Measurements from ENCODE around the gene FCRLB. TPM values are rescaled to one million over a fixed set of nuclear protein-coding genes. Genes with fewer than 3 reads are reported as not detected.

The FCRLB gene
- total and polyA plus RNA-seq, 3 donors from 2014 or later = 0.53 to 0.68 (median 0.63) TPM

DNA sequence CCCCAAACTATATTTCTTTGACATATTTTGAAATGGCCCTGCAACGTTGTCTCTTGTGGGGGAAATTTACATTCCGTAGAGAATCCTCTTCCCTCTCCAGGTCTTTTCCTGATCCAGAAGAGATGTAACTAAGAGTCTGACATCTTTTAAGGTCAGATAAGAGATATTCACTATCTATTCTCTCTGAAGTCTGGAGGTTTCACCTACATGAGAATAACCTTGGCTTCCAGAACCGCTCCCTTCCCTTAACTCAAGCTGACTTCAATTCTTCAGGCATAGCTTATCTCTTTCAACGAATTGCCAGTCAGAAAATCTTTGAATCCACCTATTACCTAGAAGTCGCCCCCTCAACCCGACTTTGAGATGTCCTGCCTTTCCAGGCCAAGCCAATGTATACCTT, 9.9 kb downstream of the FCRLB start:
- no peak for DNase-seq
- H3K9me3 ChIP-seq = no peaks in the 10 kb centered on the region
- no peaks in the 10 kb centered on the region for H3K27me3 ChIP-seq
- peaks cover under 1% of the 10 kb centered on the region for H3K4me1 ChIP-seq
- TF ChIP-seq, protein P1, sequence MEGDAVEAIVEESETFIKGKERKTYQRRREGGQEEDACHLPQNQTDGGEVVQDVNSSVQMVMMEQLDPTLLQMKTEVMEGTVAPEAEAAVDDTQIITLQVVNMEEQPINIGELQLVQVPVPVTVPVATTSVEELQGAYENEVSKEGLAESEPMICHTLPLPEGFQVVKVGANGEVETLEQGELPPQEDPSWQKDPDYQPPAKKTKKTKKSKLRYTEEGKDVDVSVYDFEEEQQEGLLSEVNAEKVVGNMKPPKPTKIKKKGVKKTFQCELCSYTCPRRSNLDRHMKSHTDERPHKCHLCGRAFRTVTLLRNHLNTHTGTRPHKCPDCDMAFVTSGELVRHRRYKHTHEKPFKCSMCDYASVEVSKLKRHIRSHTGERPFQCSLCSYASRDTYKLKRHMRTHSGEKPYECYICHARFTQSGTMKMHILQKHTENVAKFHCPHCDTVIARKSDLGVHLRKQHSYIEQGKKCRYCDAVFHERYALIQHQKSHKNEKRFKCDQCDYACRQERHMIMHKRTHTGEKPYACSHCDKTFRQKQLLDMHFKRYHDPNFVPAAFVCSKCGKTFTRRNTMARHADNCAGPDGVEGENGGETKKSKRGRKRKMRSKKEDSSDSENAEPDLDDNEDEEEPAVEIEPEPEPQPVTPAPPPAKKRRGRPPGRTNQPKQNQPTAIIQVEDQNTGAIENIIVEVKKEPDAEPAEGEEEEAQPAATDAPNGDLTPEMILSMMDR (IDR thresholded peaks at IDR 0.05) = no peak
- TF ChIP-seq POLR2A (IDR thresholded peaks at IDR 0.05) = no peak
- H3K27ac ChIP-seq = no peak overlapping the region
- no peak overlapping the region for H3K4me3 ChIP-seq
- intact Hi-C loops (cut with DNase I; ENCODE audit: low total_unique reads) = no loop called here
- no peaks in the 10 kb centered on the region for H3K36me3 ChIP-seq (ENCODE audit: low read depth, missing control alignments)
- 77 to 84% methylated on average over 6 of the region's 6 CpGs for WGBS, 2 donors

DNA sequence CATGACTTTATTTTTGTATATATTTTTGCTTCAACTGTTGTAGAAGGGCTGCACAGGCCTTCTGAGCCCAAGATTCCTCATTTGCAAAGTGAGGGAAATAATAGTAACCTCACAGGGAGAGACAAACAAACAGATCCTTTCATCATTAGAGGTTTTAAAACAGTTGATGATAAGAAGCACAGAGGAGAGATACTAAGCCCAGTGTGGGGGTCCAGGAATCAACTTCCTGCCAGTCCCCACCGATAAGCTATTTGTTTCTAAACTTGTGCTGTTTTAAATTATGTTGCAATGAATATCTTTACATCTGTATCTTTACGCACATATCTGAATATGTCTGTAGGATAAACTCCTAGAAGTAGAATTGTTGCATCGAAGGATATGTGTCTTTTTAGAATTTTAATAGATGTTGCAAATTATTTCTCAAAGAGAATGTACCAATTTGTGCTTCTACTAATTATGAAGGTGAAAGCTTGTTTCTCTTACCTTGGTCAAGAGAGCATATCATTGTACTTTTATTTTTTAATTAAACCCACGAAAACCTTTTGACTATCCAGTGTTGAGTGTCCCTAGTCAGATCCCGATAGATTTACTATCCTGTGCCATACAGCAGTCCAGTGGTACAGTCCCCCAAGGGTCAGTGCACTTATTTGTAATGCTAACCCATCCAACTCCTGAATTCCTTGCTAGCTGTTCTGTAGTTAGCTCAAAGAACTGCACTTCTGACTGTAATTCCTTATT, 10.8 kb downstream of the FCRLB start:
- intact Hi-C loops (cut with DNase I; ENCODE audit: low total_unique reads) = no loop called here
- no peak overlapping the region for H3K27ac ChIP-seq

DNA sequence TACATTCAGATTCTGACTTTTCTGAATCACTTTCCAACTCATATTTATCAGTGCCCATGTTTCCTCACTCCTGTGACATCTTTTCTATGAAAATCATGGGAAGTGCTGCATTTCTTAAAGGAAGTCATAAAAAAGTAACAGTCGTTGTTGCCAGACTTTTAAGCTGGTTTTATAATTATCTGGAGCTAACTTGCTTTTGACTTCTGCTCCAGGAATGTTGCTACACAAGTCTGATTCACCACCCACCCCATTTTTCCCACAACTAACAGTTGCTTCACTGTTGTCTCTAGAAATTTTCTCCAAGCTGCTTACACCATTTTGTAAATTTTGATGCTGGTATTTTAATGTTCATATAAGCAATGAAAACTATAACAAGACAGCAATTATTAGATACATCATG, 12.2 kb downstream of the FCRLB start:
- no peak for TF ChIP-seq POLR2A (IDR thresholded peaks at IDR 0.05)
- TF ChIP-seq, protein P1 (IDR thresholded peaks at IDR 0.05) = no peak
- Histone ChIP-seq H3K36me3 (ENCODE audit: low read depth, missing control alignments) (no peaks in the 10 kb centered on the region), H3K27ac (no peak overlapping the region), H3K9me3 (no peaks in the 10 kb centered on the region), H3K4me1 (no peaks in the 10 kb centered on the region), H3K27me3 (no peaks in the 10 kb centered on the region), H3K4me3 (no peak overlapping the region)
- no peak for DNase-seq
- intact Hi-C loops (cut with DNase I; ENCODE audit: low total_unique reads) = no loop called here
- 39 to 47% methylated on average over 1 of the region's 1 CpG for WGBS, 2 donors

More for the DNA sequence above, 10.8 kb downstream of the FCRLB start:
- Histone ChIP-seq H3K9me3 (no peaks in the 10 kb centered on the region), H3K27me3 (no peaks in the 10 kb centered on the region), H3K36me3 (ENCODE audit: low read depth, missing control alignments) (no peaks in the 10 kb centered on the region), H3K4me1 (no peaks in the 10 kb centered on the region), H3K4me3 (no peak overlapping the region)
- TF ChIP-seq, protein P1 (IDR thresholded peaks at IDR 0.05) = no peak
- TF ChIP-seq POLR2A (IDR thresholded peaks at IDR 0.05) = no peak
- no peak for DNase-seq
- 65 to 73% methylated on average over 5 of the region's 5 CpGs for WGBS, 2 donors

DNA sequence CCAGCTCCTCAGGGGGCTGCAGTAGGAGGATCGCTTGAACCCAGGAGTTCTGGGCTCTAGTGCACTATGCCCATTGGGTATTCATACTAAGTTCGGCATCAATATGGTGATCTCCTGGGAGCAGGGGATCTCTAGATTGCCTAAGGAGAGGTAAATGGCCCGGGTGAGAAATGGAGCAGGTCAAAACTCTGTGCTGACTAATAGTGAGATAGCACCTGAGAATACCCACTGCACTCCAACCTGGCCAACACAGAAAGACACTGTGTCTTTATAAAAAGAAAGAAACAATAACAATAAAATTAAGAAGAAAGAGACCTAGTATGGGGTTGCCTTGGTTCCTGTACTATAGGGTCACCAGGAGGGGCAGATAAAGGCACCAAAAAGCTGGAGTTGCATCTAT, 14.5 kb downstream of the FCRLB start:
- intact Hi-C loops (cut with DNase I; ENCODE audit: low total_unique reads) = no loop called here
- Histone ChIP-seq H3K27me3 (no peaks in the 10 kb centered on the region), H3K27ac (no peak overlapping the region), H3K4me1 (no peaks in the 10 kb centered on the region), H3K36me3 (ENCODE audit: low read depth, missing control alignments) (no peaks in the 10 kb centered on the region), H3K9me3 (no peaks in the 10 kb centered on the region), H3K4me3 (no peak overlapping the region)
- no peak for DNase-seq
- TF ChIP-seq, protein P1 (IDR thresholded peaks at IDR 0.05) = no peak
- no peak for TF ChIP-seq POLR2A (IDR thresholded peaks at IDR 0.05)
- WGBS, 2 donors = 90 to 97% methylated on average over 3 of the region's 3 CpGs
